HG03342 (cell line): ENCODE measurements around the gene TEC.

Experiments
- ATAC-seq: cut with Tn5 transposase; IDR thresholded peaks from one replicate; pipeline ENCODE4 v1.9.1; 2021; ENCODE audit warnings: mild to moderate bottlenecking, moderate library complexity; ENCODE audit not compliant: unreplicated experiment

The TEC gene

GRCh38 chr4:48093991-48094416 is 175.6 kb downstream of the TEC start:
- ATAC-seq = no peak

DNA sequence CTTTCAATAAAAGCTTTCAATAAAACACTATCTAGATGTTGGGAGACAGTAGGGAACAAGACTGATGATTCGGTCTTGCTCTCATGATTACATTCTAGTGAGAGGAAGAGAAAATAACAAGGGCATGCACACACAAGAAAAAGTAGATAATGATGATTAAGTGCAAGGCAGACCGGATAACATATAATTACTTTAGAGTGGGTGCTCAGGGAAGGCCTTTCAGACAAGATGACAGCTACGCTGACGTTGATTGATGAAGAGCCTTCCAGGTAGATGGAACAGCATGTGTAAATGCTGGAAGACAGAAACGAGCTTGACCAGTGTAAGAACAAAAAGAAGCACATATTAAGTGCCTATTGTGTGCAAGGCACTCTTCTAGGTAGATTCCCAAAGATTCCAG is 179.0 kb downstream of the TEC start:
- no peak for ATAC-seq

- no peak for ATAC-seq
Measured at GRCh38 chr4:48085821-48086589, 183.6 kb downstream of the TEC start.
